Tibial nerve (tissue), 4 donors: ENCODE results near the gene SRBD1.

ENCODE experiments used
- EP300 ChIP-seq, 2 donors: sonication (generic); formaldehyde crosslinking; IDR thresholded peaks; one replicate each; pipeline ENCODE4 v1.6.1; 2017; ENCODE audit warnings: antibody characterized with exemption in 2 of 2, mild to moderate bottlenecking in 1 of 2
- POLR2A ChIP-seq, 2 donors: fragments of 450-650 bp; IDR thresholded peaks; one replicate each; pipeline ENCODE4 v1.6.1; 2017; ENCODE audit warnings: antibody characterized with exemption in 2 of 2, mild to moderate bottlenecking in 2 of 2, moderate library complexity in 2 of 2
- TF ChIP-seq, protein P1 (sequence below), 5 experiments: fragments of 200-600 bp in 3 of 5; fragments of 450-650 bp in 2 of 5; sonication (generic) in 3 of 5; IDR thresholded peaks; one replicate each; pipeline ENCODE4 v1.5.1; 2016 to 2019; ENCODE audit warnings: antibody characterized with exemption in 5 of 5, mild to moderate bottlenecking in 3 of 5, moderate library complexity in 2 of 5

DNA sequence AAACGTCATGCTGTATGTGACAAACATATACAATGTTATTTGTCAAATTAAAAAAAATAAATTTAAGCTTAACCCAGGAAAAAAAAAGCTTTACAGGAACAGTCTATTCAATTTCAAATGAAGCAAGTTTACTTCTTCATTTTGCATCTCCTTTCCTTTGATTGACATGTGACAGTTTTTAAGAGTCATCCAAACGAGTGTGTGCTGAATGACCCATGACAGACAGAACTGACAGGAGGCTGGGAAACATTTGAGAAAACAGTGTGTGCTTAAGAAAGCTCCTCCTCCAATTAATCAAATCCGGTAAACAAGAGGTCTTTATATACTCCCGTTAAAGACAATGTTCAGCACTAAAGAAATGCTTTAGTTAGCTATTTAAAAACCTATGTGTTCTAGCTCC, 177.7 kb downstream of the SRBD1 start:
- TF ChIP-seq, protein P1, sequence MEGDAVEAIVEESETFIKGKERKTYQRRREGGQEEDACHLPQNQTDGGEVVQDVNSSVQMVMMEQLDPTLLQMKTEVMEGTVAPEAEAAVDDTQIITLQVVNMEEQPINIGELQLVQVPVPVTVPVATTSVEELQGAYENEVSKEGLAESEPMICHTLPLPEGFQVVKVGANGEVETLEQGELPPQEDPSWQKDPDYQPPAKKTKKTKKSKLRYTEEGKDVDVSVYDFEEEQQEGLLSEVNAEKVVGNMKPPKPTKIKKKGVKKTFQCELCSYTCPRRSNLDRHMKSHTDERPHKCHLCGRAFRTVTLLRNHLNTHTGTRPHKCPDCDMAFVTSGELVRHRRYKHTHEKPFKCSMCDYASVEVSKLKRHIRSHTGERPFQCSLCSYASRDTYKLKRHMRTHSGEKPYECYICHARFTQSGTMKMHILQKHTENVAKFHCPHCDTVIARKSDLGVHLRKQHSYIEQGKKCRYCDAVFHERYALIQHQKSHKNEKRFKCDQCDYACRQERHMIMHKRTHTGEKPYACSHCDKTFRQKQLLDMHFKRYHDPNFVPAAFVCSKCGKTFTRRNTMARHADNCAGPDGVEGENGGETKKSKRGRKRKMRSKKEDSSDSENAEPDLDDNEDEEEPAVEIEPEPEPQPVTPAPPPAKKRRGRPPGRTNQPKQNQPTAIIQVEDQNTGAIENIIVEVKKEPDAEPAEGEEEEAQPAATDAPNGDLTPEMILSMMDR (IDR thresholded peaks at IDR 0.05), result no peak
- TF ChIP-seq POLR2A (IDR thresholded peaks at IDR 0.05) (no peak), EP300 (IDR thresholded peaks at IDR 0.05) (no peak)
